Ureter (tissue), 1 donor: Measurements from ENCODE around the gene HRK. TPM values are rescaled to one million over a fixed set of nuclear protein-coding genes. Genes with fewer than 3 reads are reported as not detected.

ENCODE experiments used
- DNase-seq: peaks from one replicate; pipeline ENCODE4 v3.0.0-alpha.2; 2020; ENCODE audit warnings: low spot score
- total RNA-seq: library from RNA; stranded (reverse); gene quantifications from one replicate; pipeline ENCODE4 v1.2.4, GENCODE V29; 2023
- donor health status: DM: yes; HTN: yes; CAD: no.

HRK gene
- total RNA-seq, 1 donor from 2014 or later = 0.16 TPM

DNA sequence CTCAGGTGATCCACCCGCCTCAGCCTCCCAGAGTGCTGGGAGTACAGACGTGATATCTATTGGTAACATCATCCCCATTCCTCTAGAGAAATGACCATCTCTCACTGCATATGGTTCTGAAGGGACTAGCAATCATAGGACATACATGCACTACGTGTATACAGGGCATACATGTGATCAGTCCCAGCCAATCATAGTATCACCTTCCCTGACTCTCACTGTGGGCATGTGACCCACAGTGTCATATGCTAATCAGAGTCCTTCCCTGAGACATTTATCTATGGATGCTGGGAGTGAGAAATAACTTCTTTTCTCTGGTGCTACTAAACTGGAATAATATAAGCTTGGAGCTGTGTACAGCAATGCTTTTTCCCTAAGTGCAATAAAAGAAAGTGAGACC is 17.4 kb upstream of the HRK start:
- no peak for DNase-seq

DNA sequence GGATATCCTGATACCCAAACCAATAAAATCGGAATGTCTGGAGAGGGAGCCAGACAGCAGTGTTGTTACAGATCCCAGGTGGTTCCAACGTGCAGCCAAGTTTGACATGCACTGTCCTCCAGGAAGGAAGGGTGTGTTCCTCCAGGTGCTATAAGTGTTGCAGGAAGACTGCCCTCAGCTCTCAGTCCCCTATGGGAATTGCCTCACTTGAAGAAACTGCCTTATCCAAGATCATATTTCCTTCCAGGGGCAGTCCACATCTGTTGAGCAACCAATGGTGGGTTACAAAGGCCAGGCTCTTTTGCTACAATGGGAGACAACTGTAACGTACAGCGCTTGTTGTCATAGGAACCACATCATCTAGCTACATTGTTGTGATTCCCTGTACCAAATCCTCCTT is 16.2 kb upstream of the HRK start:
- no peak for DNase-seq

DNA sequence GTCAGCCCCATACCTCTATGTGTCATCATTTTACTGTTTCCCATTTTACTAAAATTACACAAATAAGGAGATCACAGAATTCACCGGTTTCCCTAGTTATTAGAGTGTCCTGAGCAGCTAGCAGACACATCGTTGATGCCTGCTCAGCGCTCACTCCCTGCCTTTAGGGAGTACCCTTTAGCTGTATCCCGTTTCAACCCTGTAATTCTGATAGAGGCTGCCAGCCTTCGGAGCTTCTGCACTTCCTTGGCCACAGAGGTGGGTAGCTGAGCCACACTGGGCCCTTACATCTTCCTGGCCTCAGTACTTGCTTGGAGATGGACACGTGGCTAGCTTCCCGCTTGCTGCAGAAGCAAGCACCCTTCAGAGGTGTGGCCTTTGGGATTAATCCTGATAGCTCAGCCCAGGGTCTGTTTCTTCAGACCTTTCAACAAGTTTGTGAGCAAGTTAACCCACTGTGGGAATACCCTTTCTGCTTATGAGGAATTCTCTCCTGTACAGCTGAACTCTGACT is 15.2 kb upstream of the HRK start:
- no peak for DNase-seq

DNA sequence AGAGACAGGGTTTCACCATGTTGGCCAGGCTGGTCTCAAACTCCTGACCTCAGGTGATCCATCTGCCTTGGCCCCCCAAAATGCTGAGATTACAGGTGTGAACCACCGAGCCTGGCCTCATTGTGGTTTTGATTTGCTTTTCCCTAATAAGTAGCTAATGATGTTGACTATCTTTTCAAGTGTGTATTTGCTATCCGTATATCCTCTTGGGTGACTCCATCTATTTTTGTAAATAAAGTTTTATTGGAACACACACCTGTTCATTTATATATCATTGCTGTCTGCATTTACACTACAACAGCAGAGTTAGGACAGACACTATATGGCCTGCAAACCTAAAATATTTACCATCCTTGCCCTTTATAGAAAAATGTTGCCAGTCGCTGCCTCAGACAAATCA is 13.7 kb upstream of the HRK start:
- DNase-seq = no peak

DNA sequence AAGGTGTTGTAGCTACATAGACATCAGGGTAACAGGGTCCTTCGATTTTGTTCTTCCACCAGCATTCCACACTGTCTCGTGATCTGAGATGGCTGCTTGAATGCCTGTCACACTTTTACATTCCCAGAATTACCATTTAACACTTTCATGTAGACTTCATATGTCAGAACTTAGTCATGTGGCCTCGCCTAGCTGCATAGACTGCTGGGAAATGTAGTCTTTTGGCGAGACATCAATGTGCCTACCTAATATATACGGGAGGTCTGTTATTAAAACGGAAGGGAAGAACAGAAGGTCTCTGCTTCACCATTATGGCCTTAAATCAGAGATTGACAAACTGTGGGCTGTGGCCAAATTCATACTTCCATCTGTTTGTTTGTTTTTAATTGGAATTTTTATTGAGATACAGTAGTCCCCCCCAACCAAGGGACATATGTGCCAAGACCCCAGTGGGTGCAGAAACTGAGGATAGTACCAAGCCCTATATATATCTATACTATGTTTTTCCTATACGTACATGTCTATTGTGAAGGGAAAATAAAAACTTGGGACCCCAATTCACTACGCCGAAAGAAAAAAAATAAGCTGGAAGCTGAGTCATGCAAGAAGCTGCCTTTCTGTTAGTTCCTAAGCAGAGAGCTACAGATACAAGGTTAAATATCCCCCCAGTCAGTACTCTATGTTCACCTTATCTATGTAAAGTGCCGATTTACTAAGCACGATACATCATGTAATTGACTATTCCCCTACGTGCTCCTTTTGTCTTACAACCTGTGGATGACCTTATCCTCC is 11.3 kb upstream of the HRK start:
- no peak for DNase-seq

DNA sequence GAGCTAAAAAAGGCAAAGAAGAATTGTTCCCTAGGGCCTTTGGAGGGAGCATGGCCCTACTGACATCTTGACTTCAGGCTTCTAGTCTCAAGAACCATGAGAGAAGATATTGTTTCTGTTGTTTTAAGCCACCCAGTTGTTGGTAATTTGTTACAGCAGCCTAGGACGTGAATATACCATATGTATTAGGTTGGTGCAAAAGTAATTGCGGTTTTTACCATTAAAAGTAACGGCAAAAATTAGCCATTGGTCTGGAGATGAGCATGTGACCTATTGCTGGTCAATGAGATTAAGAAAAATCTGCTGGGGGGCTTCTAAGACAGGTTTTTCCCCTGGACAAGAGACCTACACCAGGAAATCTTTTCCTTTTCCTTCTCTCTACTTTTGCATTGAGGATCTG is 9.8 kb upstream of the HRK start:
- no peak for DNase-seq

DNA sequence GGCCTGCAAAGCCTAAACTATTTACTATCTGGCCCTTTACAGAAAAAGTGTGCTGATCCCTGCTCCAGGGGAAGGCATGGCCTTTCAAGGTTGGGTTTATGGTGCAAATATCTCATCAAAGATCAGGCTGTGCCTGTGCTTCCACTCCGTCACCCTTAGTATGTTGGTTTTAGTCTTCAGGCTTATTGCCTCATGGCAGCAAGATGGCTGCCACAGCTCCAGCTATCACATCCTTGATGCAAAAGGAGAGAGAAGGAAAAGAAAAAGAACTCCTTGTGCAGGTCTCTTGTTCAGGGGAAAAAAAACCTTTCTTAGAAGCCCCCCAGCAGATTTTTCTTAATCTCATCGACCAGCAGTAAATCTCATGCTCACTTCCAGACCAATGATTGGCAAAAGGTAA is 9.1 kb upstream of the HRK start:
- DNase-seq = no peak

DNA sequence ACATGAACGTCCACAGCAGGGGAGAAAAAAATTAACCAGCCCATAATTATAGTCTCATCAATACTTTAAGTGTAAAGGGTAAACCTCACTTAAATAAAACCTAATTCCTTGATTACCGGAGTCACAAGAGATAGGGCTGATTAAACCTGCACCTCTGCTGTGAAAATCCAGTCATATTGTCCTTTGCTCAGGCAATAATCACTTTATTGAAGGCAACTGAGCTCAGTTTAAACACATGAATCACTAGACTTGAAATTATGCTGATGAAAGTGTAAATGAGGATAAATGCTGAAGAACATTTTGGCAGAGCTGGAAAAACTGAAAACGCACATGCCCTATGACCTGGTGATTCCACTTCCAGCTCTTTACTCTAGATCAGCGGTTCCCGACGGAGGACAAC is 6.7 kb upstream of the HRK start:
- DNase-seq = no peak

DNA sequence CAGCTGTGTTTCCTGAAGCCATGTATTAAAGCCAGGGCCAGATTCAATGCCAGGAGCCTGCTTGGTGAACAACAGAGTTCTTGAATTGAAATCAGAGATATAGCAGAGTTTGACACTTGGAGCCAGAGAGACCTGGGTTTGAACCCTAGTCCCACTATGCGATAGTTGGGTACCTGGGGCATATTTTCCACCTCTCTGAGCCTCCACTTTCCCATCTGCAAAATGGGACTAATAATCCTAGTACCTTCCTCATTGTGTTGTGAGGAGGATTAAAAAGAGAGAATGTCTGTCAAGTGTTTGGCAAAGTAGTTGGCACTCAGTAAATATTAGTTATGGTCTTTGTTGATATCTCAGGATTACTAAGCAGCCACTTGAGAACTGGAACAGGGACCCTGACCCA is 6.0 kb upstream of the HRK start:
- DNase-seq = no peak

DNA sequence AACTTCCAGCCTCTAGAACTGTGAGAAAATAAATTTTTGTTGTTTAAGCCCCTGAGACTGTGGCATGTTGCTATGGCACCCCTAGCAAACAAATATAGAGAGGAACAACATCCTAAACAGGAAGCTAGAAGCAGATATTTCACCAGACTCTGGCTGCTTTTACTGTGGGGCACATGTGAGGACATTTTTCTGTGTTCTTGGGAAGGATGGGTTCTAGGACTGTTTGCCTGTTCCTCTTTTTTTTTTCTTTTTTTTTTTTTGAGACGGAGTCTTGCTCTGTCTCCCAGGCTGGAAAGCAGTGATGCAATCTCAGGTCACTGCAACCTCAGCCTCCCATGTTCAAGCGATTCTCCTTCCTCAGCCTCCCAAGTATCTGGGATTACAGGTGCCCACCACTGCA is 4.2 kb upstream of the HRK start:
- DNase-seq = no peak

DNA sequence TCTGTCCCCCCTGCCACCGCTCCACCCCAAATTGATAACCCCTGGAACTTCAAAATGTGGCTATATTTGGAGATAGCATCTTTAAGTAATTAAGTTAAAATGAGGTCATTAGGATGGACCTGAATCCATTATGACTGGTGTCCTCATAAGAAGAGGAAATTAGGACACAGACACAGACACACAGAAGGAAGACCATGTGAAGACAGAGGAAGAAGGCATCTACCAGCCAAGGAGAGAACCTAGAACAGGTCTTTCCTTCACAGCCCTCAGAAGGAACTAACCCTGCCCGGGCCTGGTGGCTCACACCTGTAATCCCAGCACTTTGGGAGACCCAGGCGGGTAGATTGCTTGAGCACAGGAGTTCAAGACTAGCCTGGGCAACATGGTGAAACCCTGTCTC is 3.6 kb upstream of the HRK start:
- no peak for DNase-seq

DNA sequence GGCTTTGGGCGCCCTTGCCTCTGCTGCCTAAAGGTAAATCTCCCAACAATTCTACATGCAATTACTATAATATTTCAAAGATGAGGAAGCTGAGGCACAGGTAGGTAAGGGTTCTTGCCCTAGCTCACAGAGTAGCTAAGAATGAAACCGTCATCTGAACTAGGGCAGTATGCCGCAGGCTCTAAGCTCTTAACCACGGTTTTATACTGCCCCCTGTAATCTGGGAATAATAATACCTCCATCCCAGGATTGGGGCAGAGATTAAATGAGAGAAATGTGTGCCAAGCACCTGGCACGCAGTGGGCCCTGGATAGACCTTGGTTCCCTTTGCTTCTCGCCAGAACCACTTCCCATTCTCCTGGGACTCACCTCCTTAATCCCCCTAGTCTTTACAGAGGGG is 1.5 kb upstream of the HRK start:
- no peak for DNase-seq

DNA sequence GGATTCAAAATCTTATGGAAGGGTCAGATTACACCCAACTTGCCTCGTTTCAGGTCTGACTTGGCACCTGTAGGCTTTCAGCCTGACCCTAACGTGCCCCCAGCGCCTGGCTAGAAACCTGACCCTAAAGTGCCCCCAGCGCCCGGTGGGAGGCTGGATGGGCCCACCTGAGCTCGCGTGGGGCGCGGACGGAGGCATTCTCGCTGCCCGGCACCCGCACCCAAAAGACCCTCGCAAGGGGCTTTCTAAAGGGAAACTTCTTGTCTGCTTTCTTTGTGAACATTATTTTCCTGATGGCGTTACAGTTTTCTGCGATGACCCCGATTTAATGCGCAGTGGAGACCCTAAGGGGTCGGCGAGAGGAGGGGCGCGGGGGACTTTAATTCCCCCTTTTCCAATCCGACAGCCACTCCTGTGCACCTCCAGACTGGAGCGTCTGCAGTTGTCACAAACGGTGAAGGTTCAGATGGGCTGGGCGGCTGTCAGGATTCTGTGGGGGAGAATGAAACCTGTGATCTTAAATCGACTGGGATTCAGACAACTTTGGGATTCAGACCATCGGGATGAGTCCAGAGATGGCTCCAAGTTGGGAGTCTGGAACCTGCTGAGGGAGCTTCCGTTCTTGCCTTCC is 751 bp upstream of the HRK start:
- no peak for DNase-seq

DNA sequence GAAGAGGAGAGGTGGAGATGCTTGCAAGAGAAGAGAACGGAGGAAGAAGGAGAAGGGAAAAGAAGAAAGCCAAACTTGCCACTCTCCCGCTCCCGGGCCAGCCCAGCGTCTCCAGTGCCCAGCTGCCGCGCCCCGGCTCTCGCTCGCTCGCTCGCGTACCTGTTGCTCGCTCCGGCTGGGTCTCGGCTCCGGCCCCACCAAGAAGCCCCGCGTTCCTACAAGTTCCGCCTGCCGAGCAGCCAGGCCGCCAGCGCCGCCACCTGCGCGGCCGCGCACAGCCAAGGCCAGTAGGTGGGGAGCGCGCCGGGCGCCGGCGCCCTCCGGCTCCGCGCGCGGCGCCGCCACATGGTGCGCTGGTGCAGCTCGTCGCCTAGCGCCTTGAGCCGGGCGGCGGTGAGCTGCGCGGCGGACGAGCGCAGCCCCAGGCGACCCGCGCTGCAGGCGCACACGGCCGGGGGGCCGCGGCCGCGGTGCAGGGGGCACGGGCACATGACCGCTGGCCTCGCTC is 370 bp downstream of the HRK start:
- DNase-seq = no peak

DNA sequence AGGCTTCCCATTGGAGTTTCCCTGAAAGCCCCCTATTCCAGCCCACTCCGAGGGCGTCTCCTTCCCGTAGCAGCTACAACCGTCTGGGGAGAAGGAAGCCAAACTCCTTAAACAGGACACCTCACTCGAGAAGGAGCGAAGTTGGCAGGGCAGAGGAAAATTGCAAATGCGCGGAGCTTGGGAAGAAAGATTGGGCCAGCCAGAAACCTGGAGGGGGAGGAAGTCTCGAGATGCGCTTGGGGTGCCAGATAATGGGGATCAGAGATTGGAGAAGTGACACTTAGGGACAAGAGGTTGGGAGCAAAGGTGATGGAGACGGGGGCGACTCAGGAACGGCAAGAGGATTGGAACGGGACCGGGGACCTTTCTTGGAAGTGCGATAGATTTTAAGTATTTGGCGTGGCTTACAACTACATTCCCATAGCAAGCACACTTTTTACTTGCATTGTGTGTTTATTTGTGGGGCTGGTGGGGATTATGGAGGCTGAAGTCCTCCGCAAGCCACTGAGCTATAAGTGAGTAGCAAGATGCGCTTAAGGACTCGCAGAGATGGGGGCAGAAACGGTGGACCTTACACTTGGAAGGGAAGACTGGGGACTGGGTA is 926 bp downstream of the HRK start:
- DNase-seq = no peak

DNA sequence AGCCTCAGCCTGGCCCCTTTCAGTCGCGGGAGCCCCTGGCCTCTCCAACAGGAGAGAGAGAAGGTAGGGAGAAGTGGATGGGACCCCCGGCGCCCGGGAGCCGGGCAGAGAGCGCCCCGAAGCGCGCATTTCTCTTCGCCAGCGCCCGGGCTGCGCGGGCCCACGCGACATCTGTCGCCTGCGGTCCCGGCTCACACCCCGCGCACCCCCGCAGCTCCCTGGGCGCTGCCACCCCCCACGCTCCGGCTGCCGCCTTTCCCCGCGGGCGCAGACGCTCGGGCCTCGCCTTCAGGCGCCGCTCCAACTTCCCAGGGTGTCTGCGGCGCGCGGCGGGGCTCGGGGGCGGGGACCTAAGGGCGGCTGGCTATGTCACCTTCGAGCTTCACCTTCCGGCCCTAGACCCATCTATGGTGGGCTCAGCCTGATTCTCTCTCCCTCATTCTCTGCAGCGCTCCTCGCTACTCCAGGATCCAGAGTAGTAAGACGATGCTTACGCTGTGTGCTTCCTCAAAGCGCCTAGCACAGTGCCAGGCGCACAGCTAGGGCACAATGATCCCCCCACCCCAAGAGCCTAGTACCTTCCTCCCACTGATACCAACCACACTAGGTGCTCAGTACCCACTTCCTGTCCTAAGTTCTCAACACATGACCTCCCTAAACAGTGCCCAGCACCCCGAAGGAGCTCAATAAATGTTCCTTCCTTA is 1.6 kb downstream of the HRK start:
- DNase-seq = no peak

DNA sequence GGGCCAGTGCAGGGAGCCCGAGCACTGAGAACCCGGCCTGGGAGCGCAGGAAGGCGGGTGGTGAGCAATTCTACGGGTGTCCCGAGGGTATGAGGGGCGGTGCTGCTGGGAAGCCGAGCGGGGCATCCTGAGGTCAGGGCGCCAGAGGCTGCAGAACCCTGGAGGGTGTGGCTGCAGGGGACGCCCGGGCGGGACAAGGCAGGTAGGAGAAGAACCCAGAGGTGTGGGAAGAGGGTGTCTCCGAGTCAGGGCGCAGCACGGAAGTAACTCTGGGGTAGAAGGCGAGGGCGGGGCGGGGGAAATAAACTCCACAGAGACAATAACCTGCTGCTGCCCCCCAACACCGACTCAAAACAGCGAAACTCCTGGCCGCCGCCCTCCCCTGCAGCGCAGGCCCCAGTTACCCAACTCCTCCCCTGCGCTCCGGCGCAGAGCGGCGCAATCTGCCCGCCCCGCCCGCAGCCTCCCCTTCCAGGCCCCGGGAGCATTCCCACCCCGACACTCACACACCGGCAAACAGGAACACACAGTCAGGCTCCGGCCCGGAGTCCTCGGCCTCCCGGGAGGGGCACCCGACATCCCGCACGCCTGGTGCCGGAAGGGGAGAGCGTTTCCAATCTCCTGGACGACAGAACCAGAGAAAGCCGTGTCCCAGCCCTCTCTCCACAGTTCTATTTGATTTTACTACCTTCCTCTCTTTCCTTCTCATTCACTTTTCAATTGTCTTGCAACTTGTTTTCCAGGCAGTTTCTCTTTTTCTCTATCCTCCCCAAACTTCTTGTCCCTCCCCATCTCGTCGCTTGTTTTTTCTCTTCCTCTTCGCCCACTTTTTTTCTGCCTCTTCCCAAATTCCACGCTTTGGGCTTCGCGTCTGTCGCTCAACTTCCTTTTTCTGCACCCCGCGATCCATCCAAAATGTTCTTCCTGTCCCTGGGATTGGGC is 2.4 kb downstream of the HRK start:
- no peak for DNase-seq

DNA sequence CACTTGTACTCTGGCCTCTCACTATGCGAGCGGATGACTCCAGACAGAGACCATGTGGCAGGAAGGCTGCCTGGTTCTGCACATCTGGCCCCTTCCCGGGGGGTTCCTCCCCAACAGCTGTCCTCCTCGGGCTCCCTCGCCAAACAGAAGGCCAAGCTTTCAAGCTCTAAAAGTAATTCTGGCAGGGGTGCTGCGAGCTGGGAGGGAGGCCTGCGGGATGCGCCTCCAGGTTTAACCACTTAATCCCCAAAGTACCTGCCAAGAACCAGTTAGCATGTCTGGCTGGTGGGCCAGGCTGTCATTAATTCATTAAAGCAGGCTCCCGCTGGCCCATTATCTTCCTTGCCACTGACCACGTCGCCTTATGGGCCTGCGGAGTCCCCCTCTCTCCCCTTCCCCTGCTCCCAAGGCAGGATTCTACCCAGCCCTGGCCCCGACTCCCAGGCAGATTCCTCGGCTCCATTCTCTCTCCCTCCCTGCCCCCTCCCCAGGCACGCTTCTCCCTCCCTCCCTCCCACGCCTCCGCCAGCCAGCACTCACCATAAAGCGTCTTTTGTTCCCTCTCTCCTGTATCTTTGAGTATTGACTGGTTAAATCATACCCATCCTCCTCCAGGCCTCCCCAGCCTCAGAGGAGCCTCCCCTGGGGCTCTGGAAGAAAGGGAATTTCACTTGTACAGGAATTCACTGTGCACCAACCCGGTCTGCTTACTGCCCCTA is 4.9 kb downstream of the HRK start:
- no peak for DNase-seq

DNA sequence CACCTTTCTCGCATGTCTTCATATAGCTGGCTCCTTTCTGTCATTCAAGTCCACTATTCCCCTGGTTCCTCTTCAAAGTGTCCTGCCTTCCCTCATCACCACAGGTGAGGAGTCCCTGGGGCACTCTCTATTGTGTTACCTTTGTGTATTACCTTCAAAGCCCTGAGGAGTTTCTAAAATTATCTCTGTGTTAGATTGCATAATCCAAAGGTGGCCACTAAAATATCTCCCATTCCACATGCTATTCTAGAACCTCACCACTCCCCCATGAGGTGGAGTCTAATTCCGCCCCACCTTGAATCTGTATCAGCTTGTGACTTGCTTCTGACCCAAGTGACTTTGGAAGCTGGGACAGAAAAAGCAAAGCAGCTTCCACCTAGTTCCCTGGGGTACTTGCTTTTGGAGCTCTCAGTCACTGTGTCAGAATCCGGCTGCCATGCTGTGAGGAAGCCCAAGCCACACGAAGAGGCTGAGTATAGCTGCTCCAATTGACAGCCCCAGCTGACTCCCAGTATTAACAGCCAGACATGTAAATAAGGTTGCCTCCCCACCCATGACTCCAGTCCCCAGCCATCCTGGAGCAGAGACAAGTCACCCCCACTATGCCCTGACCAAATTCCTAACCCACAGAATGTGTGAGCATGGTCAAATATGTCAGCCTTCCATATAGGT is 6.8 kb downstream of the HRK start:
- no peak for DNase-seq

DNA sequence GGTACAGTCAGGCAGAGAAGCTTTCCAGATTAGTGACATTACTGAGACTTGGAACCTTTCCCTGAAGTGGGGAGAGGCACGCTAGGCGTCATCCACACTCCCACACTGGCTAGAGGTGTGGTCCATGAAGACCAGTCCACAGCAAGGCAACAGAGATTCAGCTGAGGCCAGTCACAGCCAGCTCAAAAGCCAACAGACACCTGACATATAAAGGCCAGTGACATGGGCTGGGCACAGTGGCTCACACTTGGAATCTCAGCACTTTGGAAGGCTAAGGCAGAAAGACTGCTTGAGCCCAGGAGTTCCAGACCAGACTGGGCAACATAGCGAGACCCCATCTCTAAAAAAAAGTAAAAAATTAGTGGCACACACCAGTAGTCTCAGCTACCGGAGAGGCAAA is 10.9 kb downstream of the HRK start:
- DNase-seq = no peak
